Activated CD4-positive, CD25-positive, alpha-beta regulatory T cell treated with anti-CD3 and anti-CD28 coated beads, Interleukin-2, amount 50 U/mL, for 16 hours (primary cell): ENCODE data around the gene SLC22A4.

ENCODE experiments used
- DNase-seq: peaks from one replicate; pipeline ENCODE4 v3.0.0-alpha.2; 2020; ENCODE audit warnings: low read depth, low spot score

SLC22A4 gene

DNA sequence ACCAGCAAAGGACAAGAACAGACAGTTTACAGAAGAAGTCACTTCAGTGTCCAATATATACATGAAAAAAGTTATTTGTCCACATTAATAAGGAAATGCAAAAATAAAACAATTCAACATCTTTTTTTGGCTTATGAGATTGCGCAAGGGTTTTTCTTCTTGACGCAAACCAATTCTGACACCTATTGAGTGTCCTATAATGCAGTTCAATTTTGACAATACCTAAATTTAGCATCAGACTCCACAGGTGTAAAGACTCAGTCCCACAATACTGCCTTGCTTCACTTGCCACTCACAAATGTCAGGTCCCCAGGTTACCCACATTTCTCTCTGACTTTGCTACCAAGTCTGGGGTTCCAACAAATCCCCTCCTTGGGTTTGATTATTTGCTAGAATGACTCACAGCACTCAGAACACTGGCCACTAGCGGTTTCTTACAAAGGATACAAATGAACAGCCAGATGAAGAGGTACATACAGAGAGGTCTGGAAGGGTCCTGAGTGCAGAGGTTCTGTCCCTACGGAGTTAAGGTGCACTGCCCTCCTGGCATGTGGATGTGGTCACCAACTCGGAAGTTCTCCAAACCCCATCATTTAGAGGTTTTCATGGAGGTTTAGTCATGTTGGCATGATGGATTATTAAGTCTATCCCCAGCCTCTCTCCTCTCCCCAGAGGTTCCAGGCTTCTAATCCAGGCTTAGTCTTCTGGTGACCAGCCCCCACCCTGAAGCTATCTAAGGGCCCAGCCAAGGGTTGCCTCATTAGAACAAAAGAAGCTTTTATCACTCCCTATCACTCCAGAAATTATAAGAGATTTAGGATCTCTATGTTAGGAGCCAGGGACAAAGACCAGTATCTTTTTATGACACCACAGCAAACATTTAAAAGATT is 48.3 kb downstream of the SLC22A4 start:
- no peak for DNase-seq

GRCh38 chr5:132344775-132345514 is 50.8 kb downstream of the SLC22A4 start:
- DNase-seq: no peak

DNA sequence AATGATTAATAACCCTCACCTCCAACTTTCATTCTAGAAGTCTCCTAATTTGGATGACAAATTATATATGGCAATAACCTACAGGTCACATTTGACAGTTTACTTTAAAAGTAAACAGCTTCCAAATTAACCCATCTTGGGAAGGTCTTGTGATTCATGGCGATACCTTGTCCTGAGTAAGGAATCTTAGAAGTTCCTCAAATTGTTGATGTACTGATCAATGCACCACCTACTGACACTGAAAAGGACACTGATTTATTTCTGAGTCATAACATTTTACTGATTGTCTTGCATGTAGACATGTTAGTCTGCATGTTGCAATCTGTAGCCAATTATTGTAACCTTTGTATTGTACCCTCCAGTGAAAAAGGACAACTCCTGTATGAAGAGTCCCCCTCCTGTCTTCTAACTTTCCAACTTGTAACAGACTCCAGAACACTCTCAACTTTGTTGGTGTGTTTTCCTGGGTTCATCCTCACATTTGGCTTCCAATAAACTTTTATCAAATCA is 59.3 kb downstream of the SLC22A4 start:
- no peak for DNase-seq

GRCh38 chr5:132354381-132355139 is 60.4 kb downstream of the SLC22A4 start:
- DNase-seq: no peak

DNA sequence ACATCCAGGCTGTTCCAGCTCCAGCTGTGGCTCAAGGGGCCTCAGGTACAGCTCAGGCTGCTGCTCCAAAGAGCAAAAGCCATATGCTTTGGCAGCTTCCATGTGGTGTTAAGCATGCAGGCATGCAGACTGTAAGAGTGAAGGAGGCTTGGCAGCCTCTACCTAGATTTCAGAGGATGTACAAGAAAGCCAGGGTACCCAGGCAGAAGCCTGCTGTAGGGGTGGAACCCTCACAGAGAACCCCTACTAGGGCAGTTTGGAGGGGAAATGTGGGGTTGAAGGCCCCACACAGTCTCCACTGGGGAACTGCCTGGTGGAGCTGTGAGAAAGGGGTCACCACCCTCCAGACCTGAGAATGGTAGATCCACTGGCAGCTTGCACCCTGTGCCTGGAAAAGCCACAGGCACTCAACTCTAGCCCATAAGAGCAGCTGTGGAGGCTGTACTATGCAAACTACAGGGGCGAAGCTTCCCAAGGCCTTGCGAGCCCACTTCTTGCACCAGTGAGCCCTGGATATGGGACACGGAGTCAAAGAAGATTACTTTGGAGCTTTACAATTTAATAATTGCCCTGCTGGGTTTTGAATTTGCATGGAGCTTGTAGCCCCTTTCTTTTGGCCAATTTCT is 61.1 kb downstream of the SLC22A4 start:
- DNase-seq: no peak

- no peak for DNase-seq
These were observed 64.6 kb downstream of the SLC22A4 start for GRCh38 chr5:132358775-132359174.

DNA sequence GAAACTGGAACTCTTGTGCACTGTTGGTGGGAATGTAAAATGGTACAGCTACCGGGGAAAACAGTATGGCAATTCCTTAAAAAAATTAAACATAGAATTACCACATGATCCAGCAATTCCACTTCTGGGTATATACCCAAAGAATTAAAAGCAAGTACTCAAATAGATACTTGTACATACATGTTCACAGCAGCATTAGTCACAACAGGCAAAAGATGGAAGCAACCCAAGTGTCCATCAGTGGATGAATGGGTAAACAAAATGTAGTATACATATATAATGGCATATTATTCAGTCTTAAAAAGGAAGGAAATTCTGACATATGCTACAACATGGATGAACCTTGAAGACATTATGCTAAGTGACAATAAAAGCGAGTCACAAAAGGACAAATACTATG is 67.9 kb downstream of the SLC22A4 start:
- DNase-seq: no peak

DNA sequence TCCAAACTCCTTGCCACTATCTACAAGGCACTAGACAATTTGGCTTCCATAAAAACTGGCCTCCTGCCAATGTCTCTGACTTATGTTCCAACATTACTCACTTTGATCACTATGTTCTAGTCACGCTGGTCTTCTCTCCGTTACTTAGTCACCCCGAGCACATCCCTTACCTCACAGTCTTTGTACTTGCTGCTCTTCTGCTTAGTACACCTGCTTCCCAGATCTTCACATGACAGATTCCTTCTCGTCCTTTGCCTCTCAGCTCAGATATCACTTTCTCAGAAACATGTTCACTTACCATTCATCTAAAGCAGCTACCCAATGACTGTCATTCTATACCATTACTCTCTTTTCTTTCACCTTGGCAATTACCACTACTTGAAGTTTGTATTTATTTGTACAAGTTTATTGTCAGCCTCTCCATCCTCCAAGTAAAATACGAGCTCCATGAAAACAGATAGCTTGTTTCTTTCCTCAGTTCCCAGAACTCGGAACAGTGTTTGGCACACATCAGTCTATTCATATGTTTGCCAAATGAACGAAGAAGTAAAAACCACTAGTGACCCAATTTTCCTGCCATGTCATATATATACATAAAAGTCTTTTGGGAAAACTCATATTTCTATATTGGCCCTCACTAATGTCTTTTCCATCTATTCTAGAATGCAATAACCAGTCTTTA is 69.4 kb downstream of the SLC22A4 start:
- no peak for DNase-seq

DNA sequence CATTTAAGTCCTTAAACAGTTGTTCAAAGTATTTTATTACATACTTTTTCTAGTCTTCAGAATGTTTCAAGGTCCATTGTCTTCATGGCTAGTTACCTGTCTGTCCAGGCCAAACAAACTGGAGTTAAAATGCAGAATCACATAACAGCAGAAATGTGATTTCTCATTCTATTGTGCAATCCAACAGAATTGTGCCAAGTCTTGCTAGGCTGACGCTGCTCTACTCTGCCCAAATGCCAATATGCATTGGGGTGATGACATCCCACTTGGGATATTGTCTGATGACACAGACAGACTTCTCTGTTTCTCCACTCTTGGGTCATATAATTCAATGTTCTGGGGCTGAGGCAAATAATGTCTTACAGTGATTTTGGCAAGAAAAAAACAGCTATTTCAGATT is 70.1 kb downstream of the SLC22A4 start:
- DNase-seq: no peak

DNA sequence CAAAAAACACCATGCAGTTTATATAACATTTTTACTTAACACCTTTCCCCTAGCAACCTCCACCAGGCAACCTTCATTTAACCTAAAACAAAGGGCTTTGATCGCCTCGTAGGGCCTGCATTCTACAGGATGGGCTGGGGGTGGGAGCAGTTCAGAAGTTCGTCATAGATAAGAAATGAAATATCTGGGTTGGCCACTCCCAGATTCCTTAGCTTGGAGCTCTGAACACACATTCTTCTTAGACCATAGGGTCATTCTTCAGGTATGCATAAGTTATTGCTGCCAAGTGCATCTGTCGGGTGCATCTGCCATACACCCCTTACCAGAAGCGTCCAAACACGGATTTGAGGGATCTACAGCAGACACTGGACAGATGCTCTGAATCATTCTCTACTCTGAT is 71.0 kb downstream of the SLC22A4 start:
- DNase-seq: no peak

DNA sequence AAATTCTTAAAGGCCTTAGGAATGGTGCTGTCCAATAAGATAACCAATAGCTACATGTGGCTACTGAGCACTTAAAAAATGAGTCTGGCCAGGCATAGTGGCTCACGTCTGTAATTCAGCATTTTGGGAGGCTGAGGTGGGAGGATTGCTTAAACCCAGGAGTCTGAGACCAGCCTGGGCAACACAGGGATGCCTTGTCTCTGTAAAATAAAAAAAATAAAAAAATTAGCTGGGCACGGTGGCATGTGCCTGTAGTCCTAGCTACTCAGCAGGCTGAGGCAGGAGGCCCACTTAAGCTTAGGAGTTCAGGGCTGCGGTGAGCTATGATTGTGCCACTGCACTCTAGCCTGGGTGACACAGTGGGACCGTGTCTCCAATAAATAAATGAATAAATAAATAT is 74.0 kb downstream of the SLC22A4 start:
- DNase-seq: no peak

GRCh38 chr5:132369007-132369473 is 74.8 kb downstream of the SLC22A4 start:
- DNase-seq: no peak

DNA sequence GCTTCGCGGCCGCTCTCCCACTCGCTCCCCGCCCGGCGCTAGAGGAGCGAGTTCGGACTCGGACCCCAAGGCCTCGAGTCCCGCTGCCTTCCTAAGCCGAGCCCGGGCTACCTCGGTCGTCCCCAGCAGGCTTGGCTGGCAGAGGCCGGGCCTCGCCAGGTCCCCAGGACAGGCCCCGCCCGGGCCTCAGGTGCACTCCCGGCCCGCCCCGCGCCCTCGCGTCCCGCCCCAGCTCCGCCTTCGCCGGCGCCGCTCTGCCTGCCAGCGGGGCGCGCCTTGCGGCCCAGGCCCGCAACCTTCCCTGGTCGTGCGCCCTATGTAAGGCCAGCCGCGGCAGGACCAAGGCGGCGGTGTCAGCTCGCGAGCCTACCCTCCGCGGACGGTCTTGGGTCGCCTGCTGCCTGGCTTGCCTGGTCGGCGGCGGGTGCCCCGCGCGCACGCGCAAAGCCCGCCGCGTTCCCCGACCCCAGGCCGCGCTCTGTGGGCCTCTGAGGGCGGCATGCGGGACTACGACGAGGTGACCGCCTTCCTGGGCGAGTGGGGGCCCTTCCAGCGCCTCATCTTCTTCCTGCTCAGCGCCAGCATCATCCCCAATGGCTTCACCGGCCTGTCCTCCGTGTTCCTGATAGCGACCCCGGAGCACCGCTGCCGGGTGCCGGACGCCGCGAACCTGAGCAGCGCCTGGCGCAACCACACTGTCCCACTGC is 75.4 kb downstream of the SLC22A4 start, which contains the start of gene SLC22A5:
TSS of gene SLC22A5 (plus strand) at position 237 of the 707 bp plus-strand sequence. CDS start at position 500, 263 bp downstream.
- DNase-seq: peak; percentile 39

- DNase-seq: no peak
These were observed 76.2 kb downstream of the SLC22A4 start for GRCh38 chr5:132370181-132370970.

GRCh38 chr5:132370971-132371602 is 76.9 kb downstream of the SLC22A4 start:
- DNase-seq: no peak

DNA sequence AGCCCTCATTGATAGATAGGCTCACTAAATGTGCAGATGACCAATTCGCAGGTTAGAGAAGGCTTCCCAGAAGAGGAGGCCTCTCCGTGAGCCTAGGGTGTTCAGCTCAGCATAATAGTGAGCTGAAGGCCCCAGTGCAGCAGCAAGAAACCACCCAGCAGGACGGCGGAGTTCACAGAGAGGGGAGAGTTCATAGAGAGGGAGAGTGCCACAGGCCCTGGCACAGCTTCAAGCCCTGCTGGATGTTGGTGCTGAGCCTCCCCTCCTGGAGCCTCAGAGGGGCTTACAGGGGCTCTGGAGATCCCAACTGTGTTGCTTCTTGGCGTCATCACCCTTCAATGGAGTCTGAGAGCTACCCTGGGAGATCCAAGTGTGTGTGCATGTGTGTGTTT is 77.4 kb downstream of the SLC22A4 start:
- DNase-seq: no peak

DNA sequence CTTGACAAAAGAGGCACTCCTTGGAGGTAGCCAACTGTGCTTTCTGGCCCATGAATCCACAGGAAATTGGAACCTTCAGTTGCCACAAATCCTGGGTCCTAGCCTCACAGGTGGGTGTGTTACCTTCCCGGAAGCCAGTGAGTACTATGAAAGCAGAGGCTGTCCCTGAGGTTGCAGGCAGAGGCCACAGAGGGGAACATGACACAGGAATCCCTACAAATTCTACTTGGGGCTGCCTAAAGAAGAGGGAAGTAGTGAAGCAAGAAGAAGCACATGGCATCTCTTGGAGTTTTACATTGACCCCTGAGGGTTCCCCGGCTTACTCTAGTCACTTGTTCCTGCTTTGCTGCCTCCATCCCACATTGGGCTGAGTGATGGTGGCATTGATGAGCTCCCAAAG is 77.9 kb downstream of the SLC22A4 start:
- no peak for DNase-seq

- DNase-seq: no peak
These were observed 78.3 kb downstream of the SLC22A4 start for GRCh38 chr5:132372542-132372941.

GRCh38 chr5:132375957-132376356 is 81.8 kb downstream of the SLC22A4 start:
- DNase-seq: no peak
